Measurements from ENCODE around the gene RETN. TPM values are rescaled to one million over a fixed set of nuclear protein-coding genes. Genes with fewer than 3 reads are reported as not detected.

Gene RETN
- total RNA-seq = not detected in 2 replicates

GRCh38 chr19:7668842-7669241 is at the start of gene RETN:
Gene RETN, plus strand, starts transcription at chr19:7669049. Its CDS starts 278 bp downstream, at chr19:7669327.

GRCh38 chr19:7629347-7630054 is 39.3 kb upstream of the RETN start, which contains the start of the genes PET100 and XAB2:
Gene PET100, plus strand, starts transcription at chr19:7629793. Its CDS starts 41 bp downstream, at chr19:7629834.
Gene XAB2, minus strand, starts transcription at chr19:7629545. Its CDS starts 18 bp downstream, at chr19:7629527.

GRCh38 chr19:7633698-7634097 is 35.2 kb upstream of the RETN start, which contains the start of gene PCP2:
Gene PCP2, minus strand, starts transcription at chr19:7633719. Its CDS starts 262 bp downstream, at chr19:7633457.

GRCh38 chr19:7636691-7637373 is 32.0 kb upstream of the RETN start, which contains the start of gene STXBP2:
Gene STXBP2, plus strand, starts transcription at chr19:7637110. Its CDS starts 40 bp downstream, at chr19:7637150.

GRCh38 chr19:7676854-7677253 is 8.0 kb downstream of the RETN start, which contains the start of gene MCEMP1:
Gene MCEMP1, plus strand, starts transcription at chr19:7677090. Its CDS starts 31 bp downstream, at chr19:7677121.

GRCh38 chr19:7680606-7681339 is 11.9 kb downstream of the RETN start, which contains the start of gene TRAPPC5:
Gene TRAPPC5, plus strand, starts transcription at chr19:7680833. Its CDS starts 1,421 bp downstream, at chr19:7682254.

GRCh38 chr19:7701654-7702457 is 33.0 kb downstream of the RETN start, which contains the start of gene FCER2:
Gene FCER2, minus strand, starts transcription at chr19:7702131. Its CDS starts 2,371 bp downstream, at chr19:7699760.

Other genes with a start within 250 kb of the RETN start
- gene PEX11G, start 180.0 kb upstream of the RETN start, total RNA-seq = 1.7 and 2.9 TPM in 2 replicates
- gene ZNF358, start 152.9 kb upstream of the RETN start, total RNA-seq = 18.5 and 22.7 TPM in 2 replicates
- gene MCOLN1, start 146.4 kb upstream of the RETN start, total RNA-seq = 5.7 and 8.4 TPM in 2 replicates
- 57.8 and 64.2 TPM in 2 replicates for gene PNPLA6, start 133.3 kb upstream of the RETN start, total RNA-seq
- gene CAMSAP3, start 73.2 kb upstream of the RETN start, total RNA-seq = not detected in 2 replicates
- gene XAB2, start 39.5 kb upstream of the RETN start, total RNA-seq = 26.4 and 28.4 TPM in 2 replicates
- gene PET100, start 39.3 kb upstream of the RETN start, total RNA-seq = 6.4 and 11.1 TPM in 2 replicates
- gene PCP2, start 35.3 kb upstream of the RETN start, total RNA-seq = not detected in 2 replicates
- gene STXBP2, start 31.9 kb upstream of the RETN start, total RNA-seq = 0.76 and 1.7 TPM in 2 replicates
- not detected in 2 replicates for gene MCEMP1, start 8.0 kb downstream of the RETN start, total RNA-seq
- 40.4 and 41.4 TPM in 2 replicates for gene TRAPPC5, start 11.8 kb downstream of the RETN start, total RNA-seq
- not detected in 2 replicates for gene FCER2, start 33.1 kb downstream of the RETN start, total RNA-seq
- not detected in 2 replicates for gene CLEC4G, start 63.1 kb downstream of the RETN start, total RNA-seq
- gene CD209, start 78.5 kb downstream of the RETN start, total RNA-seq = not detected in 2 replicates
- not detected in 2 replicates for gene CLEC4M, start 94.2 kb downstream of the RETN start, total RNA-seq
- 14.4 and 14.5 TPM in 2 replicates for gene EVI5L, start 161.2 kb downstream of the RETN start, total RNA-seq
- not detected in 2 replicates for gene PRR36, start 205.3 kb downstream of the RETN start, total RNA-seq
- gene LRRC8E, start 219.5 kb downstream of the RETN start, total RNA-seq = 6.1 and 7.8 TPM in 2 replicates
- 9.5 and 9.7 TPM in 2 replicates for gene MAP2K7, start 234.8 kb downstream of the RETN start, total RNA-seq
- gene TGFBR3L, start 245.8 kb downstream of the RETN start, total RNA-seq = 0.26 and 0.76 TPM in 2 replicates